T-helper 1 cell treated with Interleukin-12 subunit alpha and Interleukin-12 subunit beta and Interleukin-4 antibody, amounts not matched to agents 30 ng/mL and 1 ng/mL, for 36 hours (primary cell): Measurements from ENCODE around the gene LAMA2. TPM values are rescaled to one million over a fixed set of nuclear protein-coding genes. Genes with fewer than 3 reads are reported as not detected.

ENCODE experiments used
- intact Hi-C: fragments of 100-400 bp; cut with micrococcal nuclease; formaldehyde crosslinking; loops from one replicate; pipeline ENCODE4 v1.15.1; 2024
- total RNA-seq: library from RNA; stranded (reverse); gene quantifications from 2 replicates; pipeline ENCODE4 v1.2.3, GENCODE V29; 2022

LAMA2 gene
- total RNA-seq: 0.25 and 0.93 TPM in 2 replicates

- intact Hi-C loops: no loop called here
These were observed at the start of gene LAMA2 for GRCh38 chr6:128882991-128883611. Gene LAMA2 (plus strand): TSS chr6:128883138. CDS start chr6:128883246, 108 bp downstream.

GRCh38 chr6:128836761-128837160 is 46.2 kb upstream of the LAMA2 start:
- intact Hi-C loops: no loop called here

- intact Hi-C loops: no loop called here
These were observed 41.4 kb upstream of the LAMA2 start for GRCh38 chr6:128841518-128841917.

GRCh38 chr6:128844598-128844997 is 38.3 kb upstream of the LAMA2 start:
- intact Hi-C loops: no loop called here

GRCh38 chr6:128847431-128848210 is 35.3 kb upstream of the LAMA2 start:
- intact Hi-C loops: no loop called here

- intact Hi-C loops: no loop called here
These were observed 34.6 kb upstream of the LAMA2 start for GRCh38 chr6:128848212-128848935.

GRCh38 chr6:128855581-128856085 is 27.3 kb upstream of the LAMA2 start:
- intact Hi-C loops: no loop called here

GRCh38 chr6:128857806-128858205 is 25.1 kb upstream of the LAMA2 start:
- intact Hi-C loops: no loop called here

GRCh38 chr6:128860782-128861181 is 22.2 kb upstream of the LAMA2 start:
- intact Hi-C loops: no loop called here

GRCh38 chr6:128863983-128864382 is 19.0 kb upstream of the LAMA2 start:
- intact Hi-C loops: no loop called here

- intact Hi-C loops: no loop called here
These were observed 12.2 kb upstream of the LAMA2 start for GRCh38 chr6:128870746-128871145.

- intact Hi-C loops: no loop called here
These were observed 8.1 kb upstream of the LAMA2 start for GRCh38 chr6:128874863-128875262.

GRCh38 chr6:128882560-128882959 is 378 bp upstream of the LAMA2 start:
- intact Hi-C loops: no loop called here

GRCh38 chr6:128883906-128884305 is 968 bp downstream of the LAMA2 start:
- intact Hi-C loops: no loop called here

- intact Hi-C loops: no loop called here
These were observed 2.4 kb downstream of the LAMA2 start for GRCh38 chr6:128885381-128885780.

GRCh38 chr6:128886706-128887105 is 3.8 kb downstream of the LAMA2 start:
- intact Hi-C loops: no loop called here

GRCh38 chr6:128888444-128889175 is 5.7 kb downstream of the LAMA2 start:
- intact Hi-C loops: no loop called here

GRCh38 chr6:128889870-128890269 is 6.9 kb downstream of the LAMA2 start:
- intact Hi-C loops: no loop called here

GRCh38 chr6:128892079-128892478 is 9.1 kb downstream of the LAMA2 start:
- intact Hi-C loops: no loop called here

- intact Hi-C loops: no loop called here
These were observed 16.6 kb downstream of the LAMA2 start for GRCh38 chr6:128899341-128900050.

GRCh38 chr6:128903715-128904114 is 20.8 kb downstream of the LAMA2 start:
- intact Hi-C loops: no loop called here
